GM18951 (cell line): ENCODE measurements around the gene WDR75.

Experiments
- POLR2A ChIP-seq: IDR thresholded peaks from 4 replicates; pipeline ENCODE4 v1.6.1; 2011; ENCODE audit warnings: mild to moderate bottlenecking; ENCODE audit not compliant: insufficient read length, insufficient read depth; ENCODE audit errors: extremely low read depth
- in situ Hi-C: fragments of 300-500 bp; cut with MboI; formaldehyde crosslinking; loops from one replicate; pipeline ENCODE4 v1.12.0; 2022; ENCODE audit warnings: low sequenced_read_pairs, mixed read lengths, inconsistent platforms; ENCODE audit not compliant: unreplicated experiment

Gene WDR75

GRCh38 chr2:189488008-189488310, 46.7 kb downstream of the WDR75 start:
- no peak for TF ChIP-seq POLR2A
- in situ Hi-C loops = no loop called here

- in situ Hi-C loops = no loop called here
- no peak for TF ChIP-seq POLR2A
These were observed 51.2 kb downstream of the WDR75 start for GRCh38 chr2:189492451-189492850.

- TF ChIP-seq POLR2A = no peak
- in situ Hi-C loops = no loop called here
These were observed 56.9 kb downstream of the WDR75 start for GRCh38 chr2:189498205-189498604.

GRCh38 chr2:189499137-189499536, 57.9 kb downstream of the WDR75 start:
- in situ Hi-C loops = no loop called here
- TF ChIP-seq POLR2A = no peak

GRCh38 chr2:189500456-189501160, 59.3 kb downstream of the WDR75 start:
- TF ChIP-seq POLR2A = no peak

GRCh38 chr2:189501487-189501886, 60.2 kb downstream of the WDR75 start:
- in situ Hi-C loops = no loop called here
- TF ChIP-seq POLR2A = no peak

More at GRCh38 chr2:189500456-189501160, 59.3 kb downstream of the WDR75 start:
- in situ Hi-C loops = no loop called here

GRCh38 chr2:189502714-189503113, 61.4 kb downstream of the WDR75 start:
- in situ Hi-C loops = no loop called here
- no peak for TF ChIP-seq POLR2A

GRCh38 chr2:189504238-189504637, 63.0 kb downstream of the WDR75 start:
- in situ Hi-C loops = no loop called here
- TF ChIP-seq POLR2A = no peak

- in situ Hi-C loops = no loop called here
- TF ChIP-seq POLR2A = no peak
These were observed 64.2 kb downstream of the WDR75 start for GRCh38 chr2:189505492-189505891.

- no peak for TF ChIP-seq POLR2A
- in situ Hi-C loops = no loop called here
These were observed 65.3 kb downstream of the WDR75 start for GRCh38 chr2:189506514-189506976.

GRCh38 chr2:189511210-189511959, 70.1 kb downstream of the WDR75 start:
- no peak for TF ChIP-seq POLR2A

GRCh38 chr2:189511960-189512319, 70.7 kb downstream of the WDR75 start:
- no peak for TF ChIP-seq POLR2A
- in situ Hi-C loops = no loop called here

More at GRCh38 chr2:189511210-189511959, 70.1 kb downstream of the WDR75 start:
- in situ Hi-C loops = no loop called here

- TF ChIP-seq POLR2A = no peak
- in situ Hi-C loops = no loop called here
These were observed 71.6 kb downstream of the WDR75 start for GRCh38 chr2:189512879-189513278.

GRCh38 chr2:189514104-189514503, 72.8 kb downstream of the WDR75 start:
- TF ChIP-seq POLR2A = no peak
- in situ Hi-C loops = no loop called here

- in situ Hi-C loops = no loop called here
These were observed 74.0 kb downstream of the WDR75 start for GRCh38 chr2:189515264-189515663.

GRCh38 chr2:189516546-189516945, 75.3 kb downstream of the WDR75 start:
- no peak for TF ChIP-seq POLR2A
- in situ Hi-C loops = no loop called here

More at GRCh38 chr2:189515264-189515663, 74.0 kb downstream of the WDR75 start:
- no peak for TF ChIP-seq POLR2A
